B cell (primary cell): Measurements from ENCODE around the gene VCX3B.

Experiments used
- EZH2 ChIP-seq: IDR thresholded peaks from 2 replicates; pipeline ENCODE4 v1.6.1; 2012; ENCODE audit warnings: borderline replicate concordance, low read depth, mild to moderate bottlenecking, moderate library complexity, low read length; ENCODE audit not compliant: insufficient read depth, poor library complexity, severe bottlenecking
- TF ChIP-seq, protein P1 (sequence below): fragments of 200-600 bp; IDR thresholded peaks from one replicate; pipeline ENCODE4 v1.8.0; 2022; ENCODE audit warnings: antibody characterized with exemption, mild to moderate bottlenecking

DNA sequence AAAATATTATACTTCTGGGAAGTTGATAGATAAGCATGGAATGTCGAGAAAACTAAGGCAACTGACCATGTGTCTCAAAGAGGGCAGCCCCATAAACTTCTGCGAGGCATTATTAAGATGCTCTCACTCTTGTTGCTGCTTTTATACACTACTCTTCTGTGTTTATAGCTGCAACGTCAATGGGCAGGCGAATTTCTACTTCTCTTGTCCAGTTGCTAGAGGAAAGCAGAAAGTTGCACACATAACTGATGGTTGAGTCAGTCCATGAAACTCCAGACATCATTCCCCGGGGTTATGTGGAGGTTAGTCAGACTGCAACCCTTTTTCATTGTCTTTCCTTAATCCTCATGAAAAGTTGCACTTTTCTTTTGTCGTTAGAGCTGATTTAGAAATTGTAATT, 39.8 kb downstream of the VCX3B start:
- TF ChIP-seq, protein P1, sequence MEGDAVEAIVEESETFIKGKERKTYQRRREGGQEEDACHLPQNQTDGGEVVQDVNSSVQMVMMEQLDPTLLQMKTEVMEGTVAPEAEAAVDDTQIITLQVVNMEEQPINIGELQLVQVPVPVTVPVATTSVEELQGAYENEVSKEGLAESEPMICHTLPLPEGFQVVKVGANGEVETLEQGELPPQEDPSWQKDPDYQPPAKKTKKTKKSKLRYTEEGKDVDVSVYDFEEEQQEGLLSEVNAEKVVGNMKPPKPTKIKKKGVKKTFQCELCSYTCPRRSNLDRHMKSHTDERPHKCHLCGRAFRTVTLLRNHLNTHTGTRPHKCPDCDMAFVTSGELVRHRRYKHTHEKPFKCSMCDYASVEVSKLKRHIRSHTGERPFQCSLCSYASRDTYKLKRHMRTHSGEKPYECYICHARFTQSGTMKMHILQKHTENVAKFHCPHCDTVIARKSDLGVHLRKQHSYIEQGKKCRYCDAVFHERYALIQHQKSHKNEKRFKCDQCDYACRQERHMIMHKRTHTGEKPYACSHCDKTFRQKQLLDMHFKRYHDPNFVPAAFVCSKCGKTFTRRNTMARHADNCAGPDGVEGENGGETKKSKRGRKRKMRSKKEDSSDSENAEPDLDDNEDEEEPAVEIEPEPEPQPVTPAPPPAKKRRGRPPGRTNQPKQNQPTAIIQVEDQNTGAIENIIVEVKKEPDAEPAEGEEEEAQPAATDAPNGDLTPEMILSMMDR = no peak
- no peak for TF ChIP-seq EZH2
